ENCODE measurements around the gene CYP1B1. TPM values are rescaled to one million over a fixed set of nuclear protein-coding genes. Genes with fewer than 3 reads are reported as not detected.

CYP1B1 gene
- total RNA-seq, 1 donor from 2014 or later: 2.5 TPM

- Histone ChIP-seq H3K27me3 (ENCODE audit: control insufficient read depth, insufficient read depth, low read length) (no peaks in the 10 kb centered on the region), H3K36me3 (ENCODE audit: control insufficient read depth, insufficient read depth, low read length) (no peaks in the 10 kb centered on the region), H3K4me3 (ENCODE audit: low read depth, low read length) (no peak overlapping the region)
- DNase-seq (ENCODE audit: low read depth): no peak
- no peak for TF ChIP-seq CTCF (IDR thresholded peaks at IDR 0.05; ENCODE audit: insufficient read depth, low read length, poor library complexity, severe bottlenecking)
Observed at GRCh38 chr2:38097258-38097987, 21.5 kb upstream of the CYP1B1 start.

- no peak for TF ChIP-seq CTCF (IDR thresholded peaks at IDR 0.05; ENCODE audit: insufficient read depth, low read length, poor library complexity, severe bottlenecking)
- Histone ChIP-seq H3K4me3 (ENCODE audit: low read depth, low read length) (no peak overlapping the region), H3K36me3 (ENCODE audit: control insufficient read depth, insufficient read depth, low read length) (no peaks in the 10 kb centered on the region), H3K27me3 (ENCODE audit: control insufficient read depth, insufficient read depth, low read length) (no peaks in the 10 kb centered on the region)
- no peak for DNase-seq (ENCODE audit: low read depth)
Observed at GRCh38 chr2:38095996-38096861, 20.3 kb upstream of the CYP1B1 start.

- TF ChIP-seq CTCF (IDR thresholded peaks at IDR 0.05; ENCODE audit: insufficient read depth, low read length, poor library complexity, severe bottlenecking): no peak
Observed at GRCh38 chr2:38095079-38095995, 19.4 kb upstream of the CYP1B1 start.

GRCh38 chr2:38093527-38094165, 17.7 kb upstream of the CYP1B1 start:
- TF ChIP-seq CTCF (IDR thresholded peaks at IDR 0.05; ENCODE audit: insufficient read depth, low read length, poor library complexity, severe bottlenecking): no peak
- DNase-seq (ENCODE audit: low read depth): no peak
- Histone ChIP-seq H3K36me3 (ENCODE audit: control insufficient read depth, insufficient read depth, low read length) (no peaks in the 10 kb centered on the region), H3K27me3 (ENCODE audit: control insufficient read depth, insufficient read depth, low read length) (no peaks in the 10 kb centered on the region), H3K4me3 (ENCODE audit: low read depth, low read length) (no peak overlapping the region)

More at GRCh38 chr2:38095079-38095995, 19.4 kb upstream of the CYP1B1 start:
- Histone ChIP-seq H3K36me3 (ENCODE audit: control insufficient read depth, insufficient read depth, low read length) (no peaks in the 10 kb centered on the region), H3K27me3 (ENCODE audit: control insufficient read depth, insufficient read depth, low read length) (no peaks in the 10 kb centered on the region), H3K4me3 (ENCODE audit: low read depth, low read length) (no peak overlapping the region)
- DNase-seq (ENCODE audit: low read depth): no peak

- no peak overlapping the region for H3K4me3 ChIP-seq (ENCODE audit: low read depth, low read length)
- no peak for TF ChIP-seq CTCF (IDR thresholded peaks at IDR 0.05; ENCODE audit: insufficient read depth, low read length, poor library complexity, severe bottlenecking)
- H3K36me3 ChIP-seq (ENCODE audit: control insufficient read depth, insufficient read depth, low read length): no peaks in the 10 kb centered on the region
- no peak for DNase-seq (ENCODE audit: low read depth)
- no peaks in the 10 kb centered on the region for H3K27me3 ChIP-seq (ENCODE audit: control insufficient read depth, insufficient read depth, low read length)
Observed at GRCh38 chr2:38092196-38092902, 16.4 kb upstream of the CYP1B1 start.
